HG03439 (cell line): ENCODE results near the gene ZNF391.
A peak's percentile ranks its signal among the peaks of the same experiment; 100 is the strongest.
"Not testable (repeated sequence)": the region's sequence is repeated elsewhere in the genome, so short reads cannot be mapped to it uniquely, and the experiment has no call there.

Experiments
- ATAC-seq: cut with Tn5 transposase; IDR thresholded peaks from one replicate; pipeline ENCODE4 v1.9.1; 2021; ENCODE audit warnings: mild to moderate bottlenecking, moderate library complexity; ENCODE audit not compliant: unreplicated experiment

The ZNF391 gene

GRCh38 chr6:27388293-27389197, at the start of gene ZNF391:
TSS of gene ZNF391 (plus strand) at chr6:27388759. CDS start at chr6:27400371, 11,612 bp downstream.
- peak; percentile 94 for ATAC-seq

GRCh38 chr6:27352850-27353249, 35.7 kb upstream of the ZNF391 start:
- ATAC-seq: no peak

- ATAC-seq: no peak
These were observed 29.8 kb upstream of the ZNF391 start for GRCh38 chr6:27358786-27359185.

GRCh38 chr6:27359231-27359630, 29.3 kb upstream of the ZNF391 start:
- no peak for ATAC-seq

- no peak for ATAC-seq
These were observed 20.4 kb upstream of the ZNF391 start for GRCh38 chr6:27368202-27368601.

GRCh38 chr6:27370391-27370790, 18.2 kb upstream of the ZNF391 start:
- no peak for ATAC-seq

GRCh38 chr6:27374824-27375612, 13.5 kb upstream of the ZNF391 start:
- ATAC-seq: peak; percentile 87

- ATAC-seq: no peak
These were observed 12.9 kb upstream of the ZNF391 start for GRCh38 chr6:27375613-27376079.

- not testable (repeated sequence) for ATAC-seq
These were observed 10.2 kb upstream of the ZNF391 start for GRCh38 chr6:27378406-27378805.

- ATAC-seq: not testable (repeated sequence)
These were observed 7.6 kb upstream of the ZNF391 start for GRCh38 chr6:27381001-27381400.

GRCh38 chr6:27383011-27383410, 5.5 kb upstream of the ZNF391 start:
- no peak for ATAC-seq

GRCh38 chr6:27383481-27383880, 5.1 kb upstream of the ZNF391 start:
- ATAC-seq: no peak

GRCh38 chr6:27392623-27393022, 4.1 kb downstream of the ZNF391 start:
- no peak for ATAC-seq

GRCh38 chr6:27394073-27394472, 5.5 kb downstream of the ZNF391 start:
- no peak for ATAC-seq

GRCh38 chr6:27400877-27401642, 12.5 kb downstream of the ZNF391 start:
- no peak for ATAC-seq

- ATAC-seq: no peak
These were observed 17.5 kb downstream of the ZNF391 start for GRCh38 chr6:27406085-27406484.

- ATAC-seq: no peak
These were observed 18.7 kb downstream of the ZNF391 start for GRCh38 chr6:27407153-27407814.

- no peak for ATAC-seq
These were observed 25.7 kb downstream of the ZNF391 start for GRCh38 chr6:27414300-27414699.

- ATAC-seq: no peak
These were observed 26.4 kb downstream of the ZNF391 start for GRCh38 chr6:27414996-27415395.

- no peak for ATAC-seq
These were observed 27.3 kb downstream of the ZNF391 start for GRCh38 chr6:27415898-27416297.
